SK-N-SH (cell line): ENCODE data around the gene HDGFL3. TPM values are rescaled to one million over a fixed set of nuclear protein-coding genes. Genes with fewer than 3 reads are reported as not detected.

ENCODE experiments used
- CTCF ChIA-PET: fragments of 300-600, 350-600 bp; formaldehyde crosslinking; extraction: SDS; loops from one replicate; lab custom pipeline; 2021; lab: Yijun Ruan, JAX
- POLR2A ChIA-PET: fragments of 350-600 bp; sonication (Branson Sonifier 250); formaldehyde crosslinking; extraction: SDS; loops from one replicate; lab custom pipeline; 2020; ENCODE audit warnings: antibody characterized with exemption, inconsistent platforms; lab: Yijun Ruan, JAX
- DNase-seq: peaks from one replicate; pipeline ENCODE4 v3.0.0; 2012
- H2AFZ ChIP-seq: fragments of 200-600 bp; sonication (generic); 2 replicates; pipeline ENCODE4 v1.8.1; 2016; ENCODE audit warnings: antibody characterized with exemption, mild to moderate bottlenecking, low read depth
- H3F3A ChIP-seq: fragments of 200-600 bp; sonication (generic); replicated peaks from 2 replicates; pipeline ENCODE3; 2016; ENCODE audit warnings: antibody characterized with exemption, mild to moderate bottlenecking; ENCODE audit not compliant: insufficient read depth
- H3K27ac ChIP-seq, 2 experiments: fragments of 200-500 bp in 1 of 2; fragments of 200-600 bp in 1 of 2; sonication (Bioruptor generic) in 1 of 2; sonication (generic), shearing (Covaris generic) in 1 of 2; 2 replicates each; pipeline versions ENCODE4 v1.5.1 to v1.6.1; 2014 to 2016; ENCODE audit warnings: low read depth in 2 of 2, inconsistent platforms in 1 of 2, low read length in 1 of 2, mild to moderate bottlenecking in 1 of 2, mixed read lengths in 1 of 2
- H3K27me3 ChIP-seq: fragments of 200-600 bp; sonication (generic), shearing (Covaris generic); 2 replicates; pipeline ENCODE4 v1.6.1; 2016; ENCODE audit warnings: mixed run types; ENCODE audit not compliant: insufficient read depth
- H3K36me3 ChIP-seq, 2 experiments: fragments of 200-500 bp in 1 of 2; fragments of 200-600 bp in 1 of 2; sonication (Bioruptor generic) in 1 of 2; sonication (generic) in 1 of 2; replicated peaks in 1 of 2; 2 replicates each; pipeline versions ENCODE3 to v1.5.1; 2014 to 2016; ENCODE audit warnings: low read length in 1 of 2, mild to moderate bottlenecking in 1 of 2; ENCODE audit not compliant: insufficient read depth in 2 of 2, control insufficient read depth in 1 of 2
- H3K4me1 ChIP-seq, 2 experiments: fragments of 200-500 bp in 1 of 2; fragments of 200-600 bp in 1 of 2; sonication (Bioruptor generic) in 1 of 2; sonication (generic), shearing (Covaris generic) in 1 of 2; 2 replicates each; pipeline versions ENCODE4 v1.5.1 to v1.6.1; 2014 to 2016; ENCODE audit warnings: low read depth in 1 of 2, low read length in 1 of 2, mixed run types in 1 of 2; ENCODE audit not compliant: insufficient read depth in 2 of 2, control insufficient read depth in 1 of 2
- H3K4me2 ChIP-seq: fragments of 200-600 bp; sonication (generic), shearing (Covaris generic); 2 replicates; pipeline ENCODE4 v1.6.1; 2017; ENCODE audit warnings: mixed run types
- H3K4me3 ChIP-seq, 2 experiments: fragments of 200-500 bp in 1 of 2; fragments of 200-600 bp in 1 of 2; sonication (Bioruptor generic) in 1 of 2; sonication (generic), shearing (Covaris generic) in 1 of 2; 2 replicates each; pipeline versions ENCODE4 v1.5.1 to v1.8.1; 2014 to 2016; ENCODE audit warnings: low read depth in 2 of 2, inconsistent platforms in 1 of 2, low read length in 1 of 2, mild to moderate bottlenecking in 1 of 2, mixed read lengths in 1 of 2, moderate library complexity in 1 of 2
- H3K79me2 ChIP-seq: fragments of 200-600 bp; sonication (generic); 2 replicates; pipeline ENCODE4 v1.8.1; 2017; ENCODE audit warnings: mild to moderate bottlenecking; ENCODE audit not compliant: insufficient read depth
- H3K9ac ChIP-seq: fragments of 200-600 bp; sonication (generic); 2 replicates; pipeline ENCODE4 v1.6.1; 2017; ENCODE audit warnings: mixed run types
- H3K9me2 ChIP-seq: fragments of 200-600 bp; sonication (generic); 2 replicates; pipeline ENCODE4 v1.6.1; 2017; ENCODE audit warnings: mixed run types
- H3K9me3 ChIP-seq: fragments of 200-600 bp; sonication (generic); 2 replicates; pipeline ENCODE4 v1.6.1; 2017; ENCODE audit warnings: mixed run types, mild to moderate bottlenecking, moderate library complexity
- H4K20me1 ChIP-seq: fragments of 200-600 bp; sonication (generic); 2 replicates; pipeline ENCODE4 v1.6.1; 2017; ENCODE audit warnings: mild to moderate bottlenecking, mixed run types; ENCODE audit not compliant: insufficient read depth
- EZH2phosphoT487 ChIP-seq: fragments of 200-600 bp; sonication (generic); IDR thresholded peaks from 2 replicates; pipeline ENCODE4 v1.6.1; 2017; ENCODE audit warnings: low read depth, mixed run types, mild to moderate bottlenecking, antibody characterized with exemption, moderate library complexity, borderline replicate concordance
- FOSL2 ChIP-seq: IDR thresholded peaks from 2 replicates; pipeline ENCODE4 v1.4.0; 2012; ENCODE audit warnings: low read depth, mild to moderate bottlenecking, moderate library complexity, borderline replicate concordance
- IRF3 ChIP-seq: fragments of 150-350 bp; IDR thresholded peaks from 2 replicates; pipeline ENCODE4 v1.6.1; 2016; ENCODE audit warnings: mild to moderate bottlenecking, low read depth, low read length
- MXI1 ChIP-seq: IDR thresholded peaks from 2 replicates; pipeline ENCODE4 v1.6.1; 2012; ENCODE audit warnings: mild to moderate bottlenecking, low read depth, low read length, improper control_type of control experiment
- NFIC ChIP-seq: IDR thresholded peaks from 2 replicates; pipeline ENCODE4 v1.4.0; 2012; ENCODE audit warnings: borderline replicate concordance
- NRF1 ChIP-seq: IDR thresholded peaks from 2 replicates; pipeline ENCODE4 v1.6.1; 2012; ENCODE audit warnings: low read depth, mild to moderate bottlenecking, low read length
- PBX3 ChIP-seq: IDR thresholded peaks from 2 replicates; pipeline ENCODE4; 2012
- RAD21 ChIP-seq: IDR thresholded peaks from 2 replicates; pipeline ENCODE4 v1.6.1; 2012; ENCODE audit warnings: mild to moderate bottlenecking, low read length
- SMC3 ChIP-seq: IDR thresholded peaks from 2 replicates; pipeline ENCODE4 v1.6.1; 2012; ENCODE audit warnings: low read depth, low read length, improper control_type of control experiment
- TEAD4 ChIP-seq: IDR thresholded peaks from 2 replicates; pipeline ENCODE4 v1.4.0; 2012; ENCODE audit warnings: mild to moderate bottlenecking, borderline replicate concordance; ENCODE audit not compliant: insufficient read depth
- USF1 ChIP-seq: IDR thresholded peaks from 2 replicates; pipeline ENCODE4 v1.4.0; 2012; ENCODE audit warnings: low read depth, borderline replicate concordance
- WGBS: methylation state at CpG from one replicate; pipeline ENCODE4 v1.1.6; 2017; ENCODE audit warnings: low lambda C conversion rate; 5-methylcytosine and 5-hydroxymethylcytosine counted together
- polyA plus RNA-seq, 3 experiments: library from polyadenylated mRNA; depleted of rRNA; stranded (reverse); fragments of >200 nt; gene quantifications; 2 replicates each; pipeline ENCODE4 v1.2.3, GENCODE V29; 2012

Gene HDGFL3
- polyA plus RNA-seq, 1 of the 3 experiments (the other 2 are of a cell fraction) = 8.0 TPM

GRCh38 chr15:83112956-83113299 is 94.7 kb downstream of the HDGFL3 start:
- H3K9ac ChIP-seq = no peak overlapping the region
- peaks cover 0 to 7% of the 10 kb centered on the region in 2 experiments; a peak in 1 of 4 replicates for H3K4me1 ChIP-seq
- H3K36me3 ChIP-seq = no peaks in the 10 kb centered on the region
- H2AFZ ChIP-seq = no peak overlapping the region
- DNase-seq = no peak
- H3K4me3 ChIP-seq = no peak overlapping the region
- no peak overlapping the region for H3K27ac ChIP-seq
- no peak overlapping the region for H3K4me2 ChIP-seq
- H3K27me3 ChIP-seq = peaks cover 3% of the 10 kb centered on the region; the same call in 1 of the 2 replicates
- CTCF ChIA-PET = no interaction called here
- H3K79me2 ChIP-seq = no peaks in the 10 kb centered on the region
- H3K9me3 ChIP-seq = no peaks in the 10 kb centered on the region
- 61% methylated on average over 3 of the region's 3 CpGs for WGBS
- no peaks in the 10 kb centered on the region for H4K20me1 ChIP-seq
- H3K9me2 ChIP-seq = no peaks in the 10 kb centered on the region
- H3F3A ChIP-seq = peaks cover 5% of the 10 kb centered on the region
- TF ChIP-seq TEAD4 (no peak), RAD21 (no peak), USF1 (no peak), EZH2phosphoT487 (no peak), SMC3 (no peak), PBX3 (no peak), NFIC (no peak), MXI1 (no peak)
- TF ChIP-seq, all 33 proteins: peak for 0
- POLR2A ChIA-PET = no interaction called here

- POLR2A ChIA-PET = no interaction called here
- Histone ChIP-seq H3K4me3 (no peak overlapping the region), H4K20me1 (no peaks in the 10 kb centered on the region), H3K79me2 (no peaks in the 10 kb centered on the region), H3K4me2 (no peak overlapping the region), H3F3A (peaks cover 5% of the 10 kb centered on the region), H3K9me2 (no peaks in the 10 kb centered on the region), H3K27me3 (peaks cover 8% of the 10 kb centered on the region; the same call in 1 of the 2 replicates)
- TF ChIP-seq USF1 (no peak), NRF1 (no peak), NFIC (no peak), FOSL2 (no peak), IRF3 (no peak)
- TF ChIP-seq, all 33 proteins: peak for 0
- Histone ChIP-seq H3K9me3 (no peaks in the 10 kb centered on the region), H3K9ac (no peak overlapping the region), H3K36me3 (no peaks in the 10 kb centered on the region), H2AFZ (no peak overlapping the region), H3K27ac (no peak overlapping the region), H3K4me1 (peaks cover 0 to 10% of the 10 kb centered on the region in 2 experiments; a peak in 1 of 4 replicates)
- CTCF ChIA-PET = no interaction called here
- 74% methylated on average over 8 of the region's 8 CpGs for WGBS
- no peak for DNase-seq
Measured at GRCh38 chr15:83112233-83112955, 95.2 kb downstream of the HDGFL3 start.
